Measurements from ENCODE around the gene MT1E. TPM values are rescaled to one million over a fixed set of nuclear protein-coding genes. Genes with fewer than 3 reads are reported as not detected.

Gene MT1E
- polyA plus RNA-seq, 1 donor from 2014 or later, result not detected

- Histone ChIP-seq H3K27ac (ENCODE audit: low read length) (no peak overlapping the region), H3K36me3 (ENCODE audit: insufficient read depth, low read length) (no peaks in the 10 kb centered on the region), H3K4me3 (ENCODE audit: low read length) (no peak overlapping the region), H3K9ac (ENCODE audit: low read length) (no peak overlapping the region), H3K4me2 (ENCODE audit: low read length) (no peak overlapping the region), H3K9me2 (ENCODE audit: insufficient read depth, low read length) (no peaks in the 10 kb centered on the region), H2AFZ (ENCODE audit: low read depth, low read length) (no peak overlapping the region), H3K27me3 (ENCODE audit: insufficient read depth, low read depth, low read length) (peaks cover 67% of the 10 kb centered on the region), H3K9me3 (ENCODE audit: low read length) (no peaks in the 10 kb centered on the region), H4K20me1 (ENCODE audit: insufficient read depth) (no peaks in the 10 kb centered on the region), H3K79me2 (replicated peaks; ENCODE audit: insufficient read depth, low read length) (no peaks in the 10 kb centered on the region), H3F3A (ENCODE audit: insufficient read depth, low read length, poor library complexity, severe bottlenecking) (no peaks in the 10 kb centered on the region)
- TF ChIP-seq POLR2AphosphoS5 (IDR thresholded peaks at IDR 0.05) (no peak), MXI1 (conservative IDR thresholded peaks at IDR 0.05; ENCODE audit: poor library complexity, severe bottlenecking) (no peak), CTCF (IDR thresholded peaks at IDR 0.05; ENCODE audit: poor library complexity, severe bottlenecking) (no peak), RAD21 (conservative IDR thresholded peaks at IDR 0.05) (no peak), EP300 (conservative IDR thresholded peaks at IDR 0.05; ENCODE audit: poor library complexity, severe bottlenecking) (no peak), TAF1 (IDR thresholded peaks at IDR 0.05; ENCODE audit: low read depth) (no peak), REST (IDR thresholded peaks at IDR 0.05; ENCODE audit: borderline replicate concordance) (no peak), SMC3 (conservative IDR thresholded peaks at IDR 0.05; ENCODE audit: poor library complexity) (no peak), EZH2 (IDR thresholded peaks at IDR 0.05; ENCODE audit: borderline replicate concordance, insufficient read depth, low read length, poor library complexity, severe bottlenecking) (no peak)
Observed at GRCh38 chr16:56610609-56611111, 14.9 kb upstream of the MT1E start.

GRCh38 chr16:56611281-56611833, 14.2 kb upstream of the MT1E start:
- Histone ChIP-seq H3K79me2 (replicated peaks; ENCODE audit: insufficient read depth, low read length) (no peaks in the 10 kb centered on the region), H3K27me3 (ENCODE audit: insufficient read depth, low read depth, low read length) (peaks cover 72% of the 10 kb centered on the region), H3K9me3 (ENCODE audit: low read length) (no peaks in the 10 kb centered on the region), H4K20me1 (ENCODE audit: insufficient read depth) (no peaks in the 10 kb centered on the region), H3K4me2 (ENCODE audit: low read length) (no peak overlapping the region), H3K9ac (ENCODE audit: low read length) (no peak overlapping the region), H3K9me2 (ENCODE audit: insufficient read depth, low read length) (no peaks in the 10 kb centered on the region), H3F3A (ENCODE audit: insufficient read depth, low read length, poor library complexity, severe bottlenecking) (no peaks in the 10 kb centered on the region), H3K4me3 (ENCODE audit: low read length) (no peak overlapping the region), H2AFZ (ENCODE audit: low read depth, low read length) (no peak overlapping the region), H3K36me3 (ENCODE audit: insufficient read depth, low read length) (no peaks in the 10 kb centered on the region), H3K27ac (ENCODE audit: low read length) (no peak overlapping the region)
- TF ChIP-seq EZH2 (IDR thresholded peaks at IDR 0.05; ENCODE audit: borderline replicate concordance, insufficient read depth, low read length, poor library complexity, severe bottlenecking) (no peak), REST (IDR thresholded peaks at IDR 0.05; ENCODE audit: borderline replicate concordance) (no peak), TAF1 (IDR thresholded peaks at IDR 0.05; ENCODE audit: low read depth) (no peak), CTCF (IDR thresholded peaks at IDR 0.05; ENCODE audit: poor library complexity, severe bottlenecking) (no peak), MXI1 (conservative IDR thresholded peaks at IDR 0.05; ENCODE audit: poor library complexity, severe bottlenecking) (no peak), RAD21 (conservative IDR thresholded peaks at IDR 0.05) (no peak), EP300 (conservative IDR thresholded peaks at IDR 0.05; ENCODE audit: poor library complexity, severe bottlenecking) (no peak), SMC3 (conservative IDR thresholded peaks at IDR 0.05; ENCODE audit: poor library complexity) (no peak), POLR2AphosphoS5 (IDR thresholded peaks at IDR 0.05) (no peak)
